K562 (cell line): ENCODE data around the gene C19orf12. TPM values are rescaled to one million over a fixed set of nuclear protein-coding genes. Genes with fewer than 3 reads are reported as not detected.

Experiments
- ATAC-seq: fragments of 200-7000 bp; cut with Tn5 transposase; 3 replicates; pipeline ENCODE4 v1.9.1; 2020; ENCODE audit warnings: moderate library complexity
- BruUV-seq: library from RNA; stranded (reverse); fragments of 400-500 nt; replicated peaks from 2 replicates; lab custom pipeline; 2021; lab: Mats Ljungman, UMichigan
- CTCF ChIA-PET: fragments of 300-600 bp; formaldehyde crosslinking; extraction: SDS; loops from one replicate; lab custom pipeline; 2021; ENCODE audit warnings: low intra/inter-chr PET ratio; lab: Yijun Ruan, JAX
- POLR2A ChIA-PET: fragments of 300-600, 350-650 bp; sonication (Branson Sonifier 250); formaldehyde crosslinking; extraction: SDS; loops from one replicate; lab custom pipeline; 2021; ENCODE audit warnings: antibody characterized with exemption, inconsistent platforms; lab: Yijun Ruan, JAX
- DNase-seq, 4 experiments: peaks; one replicate each; pipeline versions ENCODE4 v3.0.0 to v3.0.0-alpha.2; 2011 to 2018; ENCODE audit warnings: low spot score in 3 of 4, mixed read lengths in 3 of 4; ENCODE audit errors: extremely low read depth in 1 of 4
- FAIRE-seq: peaks from 2 replicates; lab custom pipeline; 2011; peaks lifted over from hg19 to GRCh38; lab: Jason Lieb, UNC
- H2AFZ ChIP-seq: 2 replicates; pipeline ENCODE4 v1.6.0; 2011; ENCODE audit warnings: low read depth, low read length, control low read depth, inconsistent platforms
- H3K27ac ChIP-seq: fragments of 200-600 bp; 3 replicates; pipeline ENCODE4 v1.8.0; 2011; ENCODE audit warnings: low read depth, mild to moderate bottlenecking, control low read depth, inconsistent platforms, low read length, moderate library complexity, mixed read lengths; ENCODE audit errors: extremely low read depth
- H3K27me3 ChIP-seq, 2 experiments: fragments of 300-600 bp in 1 of 2; 2 replicates in 1 of 2; 3 replicates in 1 of 2; pipeline versions ENCODE4 v1.6.0 to v1.8.0; 2011; ENCODE audit warnings: inconsistent platforms in 2 of 2, low read length in 2 of 2, mild to moderate bottlenecking in 1 of 2, mixed read lengths in 1 of 2, moderate library complexity in 1 of 2; ENCODE audit not compliant: control insufficient read depth in 2 of 2, insufficient read depth in 2 of 2
- H3K36me3 ChIP-seq: fragments of 300-600 bp; 3 replicates; pipeline ENCODE4 v1.8.0; 2011; ENCODE audit warnings: mild to moderate bottlenecking, low read length, inconsistent platforms; ENCODE audit not compliant: control insufficient read depth, insufficient read depth
- H3K4me1 ChIP-seq, 2 experiments: fragments of 200-600 bp in 1 of 2; replicated peaks in 1 of 2; 2 replicates in 1 of 2; 3 replicates in 1 of 2; pipeline versions ENCODE4 v1.5.1 to v1.8.0; 2011; ENCODE audit warnings: inconsistent platforms in 2 of 2, low read length in 2 of 2, mild to moderate bottlenecking in 1 of 2, mixed read lengths in 1 of 2, moderate library complexity in 1 of 2; ENCODE audit not compliant: control insufficient read depth in 2 of 2, insufficient read depth in 2 of 2
- H3K4me2 ChIP-seq: 2 replicates; pipeline ENCODE4 v1.6.1; 2011; ENCODE audit warnings: low read length, control low read depth, inconsistent platforms, mixed read lengths; ENCODE audit not compliant: insufficient read depth
- H3K4me3 ChIP-seq: fragments of 200-600 bp; sonication (generic), shearing (Covaris generic); 2 replicates; pipeline ENCODE4 v1.5.1; 2016; ENCODE audit warnings: control low read depth, inconsistent platforms
- H3K79me2 ChIP-seq: fragments of 200-600 bp; 3 replicates; pipeline ENCODE4 v1.8.0; 2011; ENCODE audit warnings: low read length, inconsistent platforms; ENCODE audit not compliant: control insufficient read depth, insufficient read depth
- H3K9ac ChIP-seq, 2 experiments: 2 replicates each; pipeline versions ENCODE4 v1.6.0 to v1.6.1; 2011; ENCODE audit warnings: low read depth in 2 of 2, low read length in 2 of 2, control low read depth in 1 of 2, inconsistent platforms in 1 of 2, mild to moderate bottlenecking in 1 of 2, mixed read lengths in 1 of 2; ENCODE audit not compliant: insufficient read depth in 1 of 2
- H3K9me1 ChIP-seq: one replicate; pipeline ENCODE4 v1.6.0; 2011; ENCODE audit warnings: inconsistent platforms, mild to moderate bottlenecking, low read length, moderate library complexity; ENCODE audit not compliant: control insufficient read depth, insufficient read depth
- H3K9me3 ChIP-seq: replicated peaks from 2 replicates; pipeline ENCODE4 v1.5.1; 2011; ENCODE audit warnings: low read depth, low read length, inconsistent platforms; ENCODE audit not compliant: control insufficient read depth, insufficient read depth
- H4K20me1 ChIP-seq: replicated peaks from 2 replicates; pipeline ENCODE4 v1.6.1; 2011; ENCODE audit warnings: low read length, inconsistent platforms, mixed read lengths; ENCODE audit not compliant: control insufficient read depth, insufficient read depth
- PRDM10 ChIP-seq: fragments of 450-650 bp; IDR thresholded peaks from 2 replicates; pipeline ENCODE4 v1.6.1; 2018; ENCODE audit not compliant: partially characterized antibody
- ZNF79 ChIP-seq: fragments of 250-450 bp; sonication (Bioruptor Pico); IDR thresholded peaks from 2 replicates; pipeline ENCODE4 v1.4.0; 2020; ENCODE audit warnings: low read depth, mild to moderate bottlenecking, moderate library complexity
- WGBS: fragments of 100-300 bp; shearing (Covaris generic); methylation state at CpG from one replicate; pipeline ENCODE4 v1.1.6; 2016; ENCODE audit warnings: low coverage, mixed read lengths; ENCODE audit not compliant: insufficient coverage; ENCODE audit errors: missing lambda C conversion rate; 5-methylcytosine and 5-hydroxymethylcytosine counted together
- in situ Hi-C: fragments of 300-500 bp; cut with MboI; formaldehyde crosslinking; loops from 4 replicates; pipeline ENCODE4 v1.15.0; 2018; ENCODE audit warnings: inconsistent platforms, mixed read lengths
- intact Hi-C: fragments of 100-400 bp; cut with micrococcal nuclease; formaldehyde crosslinking; loops from 2 replicates; pipeline ENCODE4 v1.14.2; 2022
- polyA plus RNA-seq, 8 experiments: library from polyadenylated mRNA; depleted of rRNA in 4 of 8; stranded (reverse) in 5 of 8; unstranded in 3 of 8; fragments of >200 nt; fragmentation: Nextera tagmentation in 2 of 8; fragmentation: Illumina TruSeq in 1 of 8; extraction: Ambion mirVana in 2 of 8; extraction: Trizol in 1 of 8; gene quantifications; 2 replicates each; pipeline versions ENCODE4 v1.2.1 to v1.2.3, GENCODE V29; 2011 to 2014; ENCODE audit warnings: inconsistent platforms in 1 of 8, missing spikeins in 1 of 8
- total RNA-seq, 7 experiments: library from RNA; depleted of rRNA in 6 of 7; stranded (reverse); fragments of >200 nt in 6 of 7; fragmentation: Illumina TruSeq in 2 of 7; extraction: Trizol in 2 of 7; gene quantifications; 2 replicates each; pipeline versions ENCODE4 v1.2.1 to v1.2.3, GENCODE V29; 2011 to 2021; ENCODE audit warnings: low replicate concordance in 1 of 7

C19orf12 gene
- total and polyA plus RNA-seq, 9 of the 15 experiments (the other 6 are each of a cell fraction or from before 2014, with no cell fraction given): 1.9 to 14.5 (median 10.2) TPM

GRCh38 chr19:29681422-29682235 is 33.4 kb downstream of the C19orf12 start:
- Histone ChIP-seq H3K4me2 (no peak overlapping the region), H4K20me1 (no peaks in the 10 kb centered on the region), H3K36me3 (peaks cover 6% of the 10 kb centered on the region; the same call in 1 of the 3 replicates), H3K27me3 (no peaks in the 10 kb centered on the region), H3K27ac (no peak overlapping the region), H3K4me1 (peaks cover 3 to 26% of the 10 kb centered on the region in 2 experiments; a peak in 3 of 5 replicates), H3K4me3 (no peak overlapping the region), H3K9ac (peak overlapping the region in 1 of 2 experiments; percentile 58; a peak in 2 of 4 replicates), H2AFZ (no peak overlapping the region), H3K79me2 (no peaks in the 10 kb centered on the region), H3K9me3 (no peaks in the 10 kb centered on the region), H3K9me1 (no peaks in the 10 kb centered on the region)
- BruUV-seq: no TSS peak
- FAIRE-seq (no peak), DNase-seq (no peak), ATAC-seq (no peak)
- 51% methylated on average over 13 of the region's 13 CpGs for whole genome bisulfite sequencing
- no peak for TF ChIP-seq ZNF79 (CRISPR knock-in tag)
- TF ChIP-seq PRDM10: peak; percentile 27
- intact Hi-C loops (no loop called here), in situ Hi-C loops (no loop called here)
- ChIA-PET CTCF (no interaction called here), POLR2A (interaction anchor here (0.5 to 1.6 kb wide), 5 partner anchors 10 to 189 kb away, joined by 3 to 13 read pairs (median 4); no protein-coding TSS in a partner anchor)
